Omental fat pad (tissue), 4 donors: ENCODE data around the gene TBXAS1. TPM values are rescaled to one million over a fixed set of nuclear protein-coding genes. Genes with fewer than 3 reads are reported as not detected.

Source experiments
- ATAC-seq: fragments of 150-250 bp; one replicate; pipeline ENCODE4 v1.9.1; 2016; ENCODE audit warnings: mild to moderate bottlenecking, moderate library complexity; ENCODE audit not compliant: low FRiP score
- DNase-seq: peaks from one replicate; pipeline ENCODE4 v3.0.0-alpha.2; 2019; ENCODE audit warnings: low spot score
- total RNA-seq, 4 donors: library from RNA; depleted of rRNA; stranded (reverse); fragments of >200 nt; gene quantifications; one replicate each; pipeline ENCODE4 v1.1.0, GENCODE V29; 2016
- TF ChIP-seq, protein P1 (sequence below), 3 donors: fragments of 450-650 bp; IDR thresholded peaks; one replicate each; pipeline ENCODE4 v1.5.1; 2016 to 2017; ENCODE audit warnings: antibody characterized with exemption in 3 of 3, mild to moderate bottlenecking in 3 of 3, moderate library complexity in 2 of 3

Gene TBXAS1
- total RNA-seq, 4 donors from 2014 or later: 22.2 to 63.4 (median 48.6) TPM

GRCh38 chr7:139946533-139946932, 117.5 kb downstream of the TBXAS1 start:
- TF ChIP-seq, protein P1, sequence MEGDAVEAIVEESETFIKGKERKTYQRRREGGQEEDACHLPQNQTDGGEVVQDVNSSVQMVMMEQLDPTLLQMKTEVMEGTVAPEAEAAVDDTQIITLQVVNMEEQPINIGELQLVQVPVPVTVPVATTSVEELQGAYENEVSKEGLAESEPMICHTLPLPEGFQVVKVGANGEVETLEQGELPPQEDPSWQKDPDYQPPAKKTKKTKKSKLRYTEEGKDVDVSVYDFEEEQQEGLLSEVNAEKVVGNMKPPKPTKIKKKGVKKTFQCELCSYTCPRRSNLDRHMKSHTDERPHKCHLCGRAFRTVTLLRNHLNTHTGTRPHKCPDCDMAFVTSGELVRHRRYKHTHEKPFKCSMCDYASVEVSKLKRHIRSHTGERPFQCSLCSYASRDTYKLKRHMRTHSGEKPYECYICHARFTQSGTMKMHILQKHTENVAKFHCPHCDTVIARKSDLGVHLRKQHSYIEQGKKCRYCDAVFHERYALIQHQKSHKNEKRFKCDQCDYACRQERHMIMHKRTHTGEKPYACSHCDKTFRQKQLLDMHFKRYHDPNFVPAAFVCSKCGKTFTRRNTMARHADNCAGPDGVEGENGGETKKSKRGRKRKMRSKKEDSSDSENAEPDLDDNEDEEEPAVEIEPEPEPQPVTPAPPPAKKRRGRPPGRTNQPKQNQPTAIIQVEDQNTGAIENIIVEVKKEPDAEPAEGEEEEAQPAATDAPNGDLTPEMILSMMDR (IDR thresholded peaks at IDR 0.05): no peak
- ATAC-seq: no peak

GRCh38 chr7:139947021-139947420, 118.0 kb downstream of the TBXAS1 start:
- DNase-seq (no peak), ATAC-seq (no peak)
- TF ChIP-seq, protein P1 (IDR thresholded peaks at IDR 0.05): no peak

More at GRCh38 chr7:139946533-139946932, 117.5 kb downstream of the TBXAS1 start:
- no peak for DNase-seq

DNA sequence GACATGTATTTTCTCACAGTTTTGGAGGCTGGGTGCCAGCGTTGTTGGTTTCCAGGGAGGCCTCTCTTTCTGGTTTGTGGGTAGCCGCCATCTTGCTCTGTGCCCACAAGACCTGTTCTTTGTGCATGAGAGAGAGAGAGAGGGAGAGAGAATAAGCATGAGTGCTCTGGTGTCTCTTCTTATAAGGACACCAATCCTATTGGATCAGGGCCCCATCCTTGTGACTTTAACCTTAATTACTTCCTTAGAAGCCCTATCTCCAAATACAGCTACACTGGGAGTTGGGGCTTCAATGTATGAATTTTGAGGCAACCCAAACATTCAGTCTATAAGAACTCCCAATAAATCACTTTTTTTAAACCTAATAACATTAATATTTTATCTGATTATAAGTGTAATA, 119.1 kb downstream of the TBXAS1 start:
- no peak for ATAC-seq
- TF ChIP-seq, protein P1 (IDR thresholded peaks at IDR 0.05): no peak
- DNase-seq: no peak

GRCh38 chr7:139948587-139949335, 119.7 kb downstream of the TBXAS1 start:
- ATAC-seq (no peak), DNase-seq (no peak)
- TF ChIP-seq, protein P1 (IDR thresholded peaks at IDR 0.05): no peak

- ATAC-seq (no peak), DNase-seq (no peak)
- TF ChIP-seq, protein P1 (IDR thresholded peaks at IDR 0.05): no peak
Measured at GRCh38 chr7:139949629-139950028, 120.6 kb downstream of the TBXAS1 start.

- ATAC-seq: no peak
- no peak for DNase-seq
- TF ChIP-seq, protein P1 (IDR thresholded peaks at IDR 0.05): no peak
Measured at GRCh38 chr7:139950881-139951525, 121.9 kb downstream of the TBXAS1 start.

GRCh38 chr7:139953229-139953628, 124.2 kb downstream of the TBXAS1 start:
- no peak for DNase-seq
- no peak for ATAC-seq
- TF ChIP-seq, protein P1 (IDR thresholded peaks at IDR 0.05): no peak
